H1 (cell line): ENCODE results near the gene ZDHHC22. TPM values are rescaled to one million over a fixed set of nuclear protein-coding genes. Genes with fewer than 3 reads are reported as not detected.

Experiments used
- ASH2L ChIP-seq: fragments of 200-600, 300-600 bp; sonication (generic); IDR thresholded peaks from one replicate; pipeline ENCODE4 v1.7.1; 2017; ENCODE audit warnings: low read length
- CREB1 ChIP-seq: IDR thresholded peaks from 2 replicates; pipeline ENCODE4 v1.6.1; 2012; ENCODE audit warnings: inconsistent platforms
- HDAC2 ChIP-seq, 2 experiments: fragments of 300-600 bp in 1 of 2; sonication (generic) in 1 of 2; IDR thresholded peaks; 2 replicates each; pipeline ENCODE4 v1.6.1; 2011 to 2012; ENCODE audit warnings: low read depth in 2 of 2, low read length in 2 of 2, mild to moderate bottlenecking in 2 of 2, moderate library complexity in 2 of 2, borderline replicate concordance in 1 of 2, inconsistent platforms in 1 of 2
- NANOG ChIP-seq: IDR thresholded peaks from 2 replicates; pipeline ENCODE4 v1.6.1; 2011; ENCODE audit warnings: low read length, low read depth, mild to moderate bottlenecking, inconsistent platforms; ENCODE audit not compliant: insufficient read depth, poor library complexity, severe bottlenecking
- POLR2A ChIP-seq, 2 experiments: IDR thresholded peaks; 1 replicate in 1 of 2; 2 replicates in 1 of 2; pipeline ENCODE4 v1.6.1; 2011; ENCODE audit warnings: low read depth in 2 of 2, low read length in 2 of 2, mild to moderate bottlenecking in 2 of 2; ENCODE audit errors: control extremely low read depth in 1 of 2
- RFX5 ChIP-seq: IDR thresholded peaks from 2 replicates; pipeline ENCODE4 v1.6.1; 2011; ENCODE audit warnings: low read depth, low read length, improper control_type of control experiment, borderline replicate concordance
- TAF1 ChIP-seq: IDR thresholded peaks from 2 replicates; pipeline ENCODE4 v1.6.1; 2011; ENCODE audit warnings: mild to moderate bottlenecking, low read depth, low read length
- TEAD4 ChIP-seq: IDR thresholded peaks from 2 replicates; pipeline ENCODE4 v1.6.1; 2012; ENCODE audit warnings: low read depth, low read length, inconsistent platforms, mixed read lengths
- USF2 ChIP-seq: IDR thresholded peaks from 2 replicates; pipeline ENCODE4 v1.6.1; 2011; ENCODE audit warnings: low read length, improper control_type of control experiment
- polyA plus RNA-seq, 7 experiments: library from polyadenylated mRNA; depleted of rRNA in 3 of 7; stranded (reverse) in 5 of 7; unstranded in 2 of 7; fragments of >200 nt in 5 of 7; fragments of 200-250 nt in 2 of 7; gene quantifications; 1 replicate in 5 of 7; 2 replicates in 1 of 7; 4 replicates in 1 of 7; pipeline versions ENCODE4 v1.2.1 to v1.2.3, GENCODE V29; 2011 to 2013; ENCODE audit warnings: missing spikeins in 2 of 7, mixed read lengths in 2 of 7
- total RNA-seq: library from RNA; stranded (reverse); fragmentation: NEBNext Ultra II Directional; extraction: Animal tissue kit (Norgen Biotek cat#: 25700); gene quantifications from 2 replicates; pipeline ENCODE4 v1.2.1, GENCODE V29; 2021
- TF ChIP-seq, protein P1 (sequence below), 3 experiments: IDR thresholded peaks; 1 replicate in 2 of 3; 2 replicates in 1 of 3; pipeline versions ENCODE4 v1.5.1 to v1.6.1; 2011; ENCODE audit warnings: low read length in 3 of 3, mild to moderate bottlenecking in 3 of 3, inconsistent platforms in 2 of 3, low read depth in 1 of 3, moderate library complexity in 1 of 3; ENCODE audit not compliant: insufficient read depth in 1 of 3; ENCODE audit errors: control extremely low read depth in 1 of 3

ZDHHC22 gene
- total and polyA plus RNA-seq, 2 of the 8 experiments (the other 6 are each of a cell fraction or from before 2014, with no cell fraction given), result 23.8 to 55.2 TPM

DNA sequence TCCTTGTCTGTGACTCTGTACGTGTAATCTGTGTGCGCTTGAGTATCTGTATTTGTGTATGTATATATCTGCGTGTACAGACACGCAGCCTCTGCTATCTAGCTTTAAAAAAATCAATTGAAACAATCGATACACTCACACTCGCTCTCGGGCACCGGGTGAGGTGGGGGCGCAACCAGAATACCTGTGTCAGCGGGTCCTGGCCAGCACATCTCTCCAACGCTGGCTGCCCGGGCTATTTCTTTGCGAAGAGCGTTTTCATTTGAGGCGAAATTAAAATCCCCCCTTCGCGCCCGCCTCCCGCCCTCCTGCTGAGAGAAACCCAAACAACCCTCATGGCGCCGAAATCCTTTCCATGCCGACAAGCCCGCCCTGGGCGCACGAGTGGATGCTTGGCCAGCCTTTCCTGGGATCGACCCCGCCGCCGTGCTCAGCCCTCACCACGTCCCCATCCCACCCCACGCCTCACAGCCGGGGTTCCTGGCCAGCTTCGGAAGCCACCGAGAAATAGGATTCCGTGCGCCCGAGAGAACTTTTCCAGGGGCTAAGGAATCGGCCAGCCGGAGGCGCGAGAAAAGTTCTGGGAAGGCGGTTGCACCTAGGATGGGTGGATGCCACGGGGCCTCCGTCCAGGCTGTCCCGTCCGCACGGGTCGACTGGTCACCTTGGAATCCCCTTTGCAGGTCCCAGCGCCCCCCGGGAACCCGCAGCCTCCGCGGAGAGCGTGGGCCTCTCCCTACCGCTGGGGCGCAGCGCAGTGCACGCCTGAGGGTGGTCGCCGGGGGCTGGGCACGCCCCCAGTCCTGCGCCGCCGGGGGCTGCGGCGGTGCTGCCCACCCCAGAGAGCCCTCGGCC lies 1.0 kb downstream of the ZDHHC22 start (continued):
- TF ChIP-seq USF2 (no peak), HDAC2 (IDR thresholded peaks at IDR 0.05; ENCODE audit: borderline replicate concordance in 1 of 2, low read depth in 2 of 2, low read length in 2 of 2) (peak in 1 of 2 experiments; percentile 1; a peak in 1 of 4 replicates), CREB1 (no peak), ASH2L (peak; percentile 68), TEAD4 (no peak), NANOG (no peak), TAF1 (0 out of 2 replicates have a peak, but pooled peaks have one; percentile 3), RFX5 (no peak), POLR2A (IDR thresholded peaks at IDR 0.05; ENCODE audit: control extremely low read depth in 1 of 2, low read depth in 2 of 2, low read length in 2 of 2) (no peak)
- TF ChIP-seq, protein P1, sequence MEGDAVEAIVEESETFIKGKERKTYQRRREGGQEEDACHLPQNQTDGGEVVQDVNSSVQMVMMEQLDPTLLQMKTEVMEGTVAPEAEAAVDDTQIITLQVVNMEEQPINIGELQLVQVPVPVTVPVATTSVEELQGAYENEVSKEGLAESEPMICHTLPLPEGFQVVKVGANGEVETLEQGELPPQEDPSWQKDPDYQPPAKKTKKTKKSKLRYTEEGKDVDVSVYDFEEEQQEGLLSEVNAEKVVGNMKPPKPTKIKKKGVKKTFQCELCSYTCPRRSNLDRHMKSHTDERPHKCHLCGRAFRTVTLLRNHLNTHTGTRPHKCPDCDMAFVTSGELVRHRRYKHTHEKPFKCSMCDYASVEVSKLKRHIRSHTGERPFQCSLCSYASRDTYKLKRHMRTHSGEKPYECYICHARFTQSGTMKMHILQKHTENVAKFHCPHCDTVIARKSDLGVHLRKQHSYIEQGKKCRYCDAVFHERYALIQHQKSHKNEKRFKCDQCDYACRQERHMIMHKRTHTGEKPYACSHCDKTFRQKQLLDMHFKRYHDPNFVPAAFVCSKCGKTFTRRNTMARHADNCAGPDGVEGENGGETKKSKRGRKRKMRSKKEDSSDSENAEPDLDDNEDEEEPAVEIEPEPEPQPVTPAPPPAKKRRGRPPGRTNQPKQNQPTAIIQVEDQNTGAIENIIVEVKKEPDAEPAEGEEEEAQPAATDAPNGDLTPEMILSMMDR (IDR thresholded peaks at IDR 0.05; ENCODE audit: control extremely low read depth in 1 of 3, insufficient read depth in 1 of 3, low read depth in 1 of 3, low read length in 3 of 3), result no peak
